ENCODE results near the gene BRI3.

GRCh38 chr7:98300595-98301372 is 19.3 kb downstream of the BRI3 start:
- TF ChIP-seq, protein P1, sequence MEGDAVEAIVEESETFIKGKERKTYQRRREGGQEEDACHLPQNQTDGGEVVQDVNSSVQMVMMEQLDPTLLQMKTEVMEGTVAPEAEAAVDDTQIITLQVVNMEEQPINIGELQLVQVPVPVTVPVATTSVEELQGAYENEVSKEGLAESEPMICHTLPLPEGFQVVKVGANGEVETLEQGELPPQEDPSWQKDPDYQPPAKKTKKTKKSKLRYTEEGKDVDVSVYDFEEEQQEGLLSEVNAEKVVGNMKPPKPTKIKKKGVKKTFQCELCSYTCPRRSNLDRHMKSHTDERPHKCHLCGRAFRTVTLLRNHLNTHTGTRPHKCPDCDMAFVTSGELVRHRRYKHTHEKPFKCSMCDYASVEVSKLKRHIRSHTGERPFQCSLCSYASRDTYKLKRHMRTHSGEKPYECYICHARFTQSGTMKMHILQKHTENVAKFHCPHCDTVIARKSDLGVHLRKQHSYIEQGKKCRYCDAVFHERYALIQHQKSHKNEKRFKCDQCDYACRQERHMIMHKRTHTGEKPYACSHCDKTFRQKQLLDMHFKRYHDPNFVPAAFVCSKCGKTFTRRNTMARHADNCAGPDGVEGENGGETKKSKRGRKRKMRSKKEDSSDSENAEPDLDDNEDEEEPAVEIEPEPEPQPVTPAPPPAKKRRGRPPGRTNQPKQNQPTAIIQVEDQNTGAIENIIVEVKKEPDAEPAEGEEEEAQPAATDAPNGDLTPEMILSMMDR (IDR thresholded peaks at IDR 0.05) = no peak
- no peak for TF ChIP-seq POLR2A (IDR thresholded peaks at IDR 0.05)
- TF ChIP-seq POLR2AphosphoS5 (IDR thresholded peaks at IDR 0.05) = no peak
